GM21360 (cell line): Measurements from ENCODE around the gene SCAANT1.

Source experiments
- ATAC-seq: cut with Tn5 transposase; IDR thresholded peaks from one replicate; pipeline ENCODE4 v1.9.1; 2021; ENCODE audit warnings: mild to moderate bottlenecking, moderate library complexity; ENCODE audit not compliant: unreplicated experiment

Gene SCAANT1

GRCh38 chr3:63934041-63934866 is 22.1 kb upstream of the SCAANT1 start:
- ATAC-seq: no peak

- peak; percentile 66 for ATAC-seq
These were observed 21.3 kb upstream of the SCAANT1 start for GRCh38 chr3:63933459-63933858.

DNA sequence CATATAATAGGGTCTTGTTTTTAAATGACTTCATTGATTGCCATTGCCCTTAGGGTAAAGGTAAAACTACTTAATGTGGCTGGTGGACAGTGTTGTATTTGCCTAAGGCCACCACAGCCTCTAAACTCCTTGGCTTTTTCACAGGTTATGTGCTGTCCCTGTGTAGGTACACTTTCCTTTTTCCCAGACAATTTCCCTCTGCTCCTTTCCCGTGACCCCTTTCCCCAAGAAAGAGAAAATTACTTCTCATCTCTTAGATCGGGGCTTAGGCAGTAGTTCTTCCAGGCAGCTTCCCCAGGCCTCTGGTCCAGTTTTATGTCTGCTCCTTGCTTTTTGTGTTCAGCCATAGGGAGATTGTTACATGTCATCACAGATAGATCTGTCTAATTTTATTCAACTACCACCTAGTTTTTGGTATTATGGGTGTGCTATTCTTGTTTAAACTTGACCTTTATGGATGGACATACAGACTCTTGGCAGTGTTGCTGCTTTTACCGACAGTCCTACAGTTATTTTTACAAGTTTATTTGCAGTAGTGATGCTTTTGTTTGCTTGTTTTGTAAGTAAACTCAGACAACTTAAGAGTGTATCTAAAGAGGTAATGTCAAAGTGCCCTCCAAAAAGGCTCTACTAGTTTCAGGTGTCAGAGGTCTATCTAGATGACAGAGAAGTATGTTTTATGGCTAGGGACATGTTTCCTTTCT is 20.5 kb upstream of the SCAANT1 start:
- no peak for ATAC-seq

GRCh38 chr3:63931290-63931689 is 19.1 kb upstream of the SCAANT1 start:
- ATAC-seq: no peak

GRCh38 chr3:63927422-63928280 is 15.5 kb upstream of the SCAANT1 start:
- peak; percentile 76 for ATAC-seq

GRCh38 chr3:63926309-63926708 is 14.1 kb upstream of the SCAANT1 start:
- ATAC-seq: no peak

GRCh38 chr3:63922491-63923199 is 10.5 kb upstream of the SCAANT1 start:
- no peak for ATAC-seq

DNA sequence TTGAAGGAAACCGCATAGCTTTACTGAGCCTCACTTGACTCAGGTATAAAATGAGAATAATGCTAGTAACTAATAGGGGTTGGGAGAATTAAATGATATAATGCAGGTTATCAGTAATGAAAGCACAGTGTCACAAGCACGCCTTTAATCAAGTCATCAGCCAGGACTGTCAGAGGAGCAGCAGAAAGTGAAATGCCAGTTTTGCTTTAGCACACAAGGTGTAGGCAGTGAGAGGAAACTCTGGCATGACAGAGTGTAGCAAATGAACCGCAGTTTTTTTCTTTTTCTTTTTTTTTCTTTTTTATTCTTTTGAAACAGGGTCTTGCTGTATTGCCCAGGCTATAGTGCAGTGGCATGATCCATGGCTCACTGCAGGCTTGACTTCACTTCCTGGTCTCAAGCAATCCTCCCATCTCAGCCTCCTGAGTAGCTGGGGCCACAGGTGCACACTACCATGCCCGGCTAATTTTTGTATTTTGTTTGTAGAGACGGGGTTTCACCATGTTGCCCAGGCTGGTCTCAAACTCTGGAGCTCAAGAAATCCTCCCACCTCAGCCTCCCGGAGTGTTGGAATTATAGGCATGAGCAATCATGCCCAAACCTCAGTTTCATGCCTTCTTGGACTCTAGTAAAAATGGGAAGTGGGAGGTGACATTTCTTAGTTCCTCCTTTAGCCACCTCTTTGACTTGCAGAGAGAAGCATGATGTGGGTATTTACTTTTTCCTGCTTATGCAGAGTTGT is 9.7 kb upstream of the SCAANT1 start:
- ATAC-seq: peak; percentile 76

DNA sequence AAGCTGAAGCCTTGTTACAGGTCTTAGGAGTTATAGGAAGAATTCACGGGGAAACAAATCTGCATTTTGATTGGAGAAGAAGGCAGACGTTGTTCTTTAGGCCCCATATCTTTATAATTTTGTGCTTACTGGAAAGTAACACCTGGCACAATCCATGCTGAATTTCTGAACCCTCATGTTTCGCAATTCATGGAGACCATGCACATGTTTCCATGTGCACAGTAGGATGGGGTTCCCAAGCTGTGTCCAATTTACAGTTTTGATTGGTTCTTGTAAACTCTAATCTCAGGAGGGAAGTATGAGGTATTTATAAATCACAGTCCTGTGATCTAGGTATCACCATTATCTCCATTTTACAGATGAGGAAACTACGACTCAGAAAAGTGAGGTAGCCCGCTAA is 7.8 kb upstream of the SCAANT1 start:
- no peak for ATAC-seq

DNA sequence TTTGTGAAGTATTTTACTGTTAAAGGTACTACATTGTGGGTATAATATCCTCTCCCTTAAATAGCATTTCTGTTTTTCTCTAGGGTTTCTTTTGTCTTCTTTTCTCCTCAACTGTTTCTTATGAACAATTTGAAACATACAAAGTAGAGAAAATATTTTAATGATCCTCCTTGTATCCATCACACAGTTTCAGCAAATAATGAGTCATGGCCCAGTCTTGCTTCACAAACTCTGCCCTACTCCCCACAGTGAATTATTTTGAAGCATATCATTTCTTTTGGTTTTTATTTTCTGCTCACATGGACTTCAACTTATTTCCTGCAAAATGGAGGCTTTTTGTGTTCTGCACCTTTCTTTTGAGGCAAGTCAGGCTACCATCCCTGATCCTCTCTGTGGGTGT is 6.1 kb upstream of the SCAANT1 start:
- ATAC-seq: no peak

DNA sequence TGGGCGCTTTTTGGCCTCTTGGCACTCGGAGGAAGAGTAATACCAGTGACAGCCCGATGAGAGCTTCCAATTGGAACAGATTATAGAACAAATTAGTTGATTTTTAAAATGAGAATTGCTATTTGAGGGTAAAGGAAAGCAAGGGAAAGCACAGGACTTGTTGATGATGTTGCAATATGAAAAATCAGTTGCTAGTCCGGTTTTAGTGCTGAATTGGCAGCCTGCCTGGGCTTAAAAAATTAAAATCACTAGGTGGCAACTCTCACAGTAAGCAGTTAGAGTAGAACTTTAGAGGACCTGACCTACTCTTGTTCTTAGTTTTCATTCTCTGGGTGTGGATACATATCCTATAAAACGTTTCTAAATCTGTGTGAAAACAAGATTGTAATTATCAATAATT is 2.1 kb upstream of the SCAANT1 start:
- no peak for ATAC-seq

GRCh38 chr3:63912768-63913588 is 795 bp upstream of the SCAANT1 start:
- peak; percentile 20 for ATAC-seq

GRCh38 chr3:63911509-63911872 is 692 bp downstream of the SCAANT1 start:
- peak; percentile 27 for ATAC-seq

GRCh38 chr3:63910891-63911290 is 1.3 kb downstream of the SCAANT1 start:
- no peak for ATAC-seq

GRCh38 chr3:63910001-63910400 is 2.2 kb downstream of the SCAANT1 start:
- ATAC-seq: no peak

GRCh38 chr3:63909431-63909830 is 2.8 kb downstream of the SCAANT1 start:
- ATAC-seq: no peak

- ATAC-seq: no peak
These were observed 3.4 kb downstream of the SCAANT1 start for GRCh38 chr3:63908776-63909175.

GRCh38 chr3:63908081-63908736 is 4.0 kb downstream of the SCAANT1 start:
- ATAC-seq: no peak
